Measurements from ENCODE around the gene PBX3.

PBX3 gene

GRCh38 chr9:125782718-125783117, 35.5 kb downstream of the PBX3 start:
- H3K27ac ChIP-seq, result no peak overlapping the region
- TF ChIP-seq ZFX (IDR thresholded peaks at IDR 0.05) (no peak), CTCF (conservative IDR thresholded peaks at IDR 0.05) (no peak)

- TF ChIP-seq CTCF (conservative IDR thresholded peaks at IDR 0.05), result no peak
- no peak overlapping the region for H3K27ac ChIP-seq
Measured at GRCh38 chr9:125784286-125785049, 37.3 kb downstream of the PBX3 start.

DNA sequence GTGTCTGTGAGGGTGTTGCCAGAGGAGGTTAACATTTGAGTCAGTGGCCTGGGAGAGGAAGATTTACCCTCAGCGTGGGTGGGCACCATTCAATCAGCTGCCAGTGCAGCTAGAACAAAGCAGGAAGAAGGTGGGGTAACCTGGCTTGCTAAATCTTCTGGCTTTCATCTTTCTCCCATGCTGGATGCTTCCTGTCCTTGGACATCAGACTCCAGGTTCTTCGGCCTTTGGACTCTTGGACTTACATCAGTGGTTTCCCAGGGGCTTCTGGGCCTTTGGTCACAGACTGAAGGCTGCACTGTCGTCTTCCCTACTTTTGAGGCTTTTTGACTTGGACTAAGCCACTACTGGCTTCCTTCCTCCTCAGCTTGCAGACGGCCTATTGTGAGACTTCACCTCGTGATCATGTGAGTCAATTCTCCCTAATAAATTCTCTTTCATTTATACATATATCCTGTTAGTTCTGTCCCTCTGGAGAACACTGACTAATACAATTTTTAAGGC, 38.1 kb downstream of the PBX3 start:
- no peak for TF ChIP-seq ZFX (IDR thresholded peaks at IDR 0.05)
- no peak for TF ChIP-seq CTCF (conservative IDR thresholded peaks at IDR 0.05)
- H3K27ac ChIP-seq, result no peak overlapping the region

DNA sequence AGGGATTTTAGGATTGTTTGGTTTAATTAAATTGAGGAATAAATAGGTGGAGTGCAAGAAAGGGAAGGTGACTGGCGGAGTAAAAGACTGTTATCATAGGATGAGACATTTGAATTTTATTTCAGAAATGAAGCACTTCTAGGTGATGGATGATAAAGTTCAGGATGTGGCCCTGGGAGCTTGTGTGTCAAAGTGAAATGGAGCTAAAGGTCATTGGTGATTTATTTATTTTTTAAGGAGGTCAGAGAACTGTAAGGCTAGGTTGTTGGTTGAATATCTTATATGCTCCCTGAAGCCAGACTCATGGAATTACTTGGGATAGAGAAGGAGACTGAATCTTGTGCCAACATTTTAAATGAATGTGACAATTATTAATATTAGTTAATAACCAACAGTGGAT, 40.5 kb downstream of the PBX3 start:
- H3K27ac ChIP-seq, result no peak overlapping the region
- TF ChIP-seq ZFX (IDR thresholded peaks at IDR 0.05) (no peak), CTCF (conservative IDR thresholded peaks at IDR 0.05) (no peak)

DNA sequence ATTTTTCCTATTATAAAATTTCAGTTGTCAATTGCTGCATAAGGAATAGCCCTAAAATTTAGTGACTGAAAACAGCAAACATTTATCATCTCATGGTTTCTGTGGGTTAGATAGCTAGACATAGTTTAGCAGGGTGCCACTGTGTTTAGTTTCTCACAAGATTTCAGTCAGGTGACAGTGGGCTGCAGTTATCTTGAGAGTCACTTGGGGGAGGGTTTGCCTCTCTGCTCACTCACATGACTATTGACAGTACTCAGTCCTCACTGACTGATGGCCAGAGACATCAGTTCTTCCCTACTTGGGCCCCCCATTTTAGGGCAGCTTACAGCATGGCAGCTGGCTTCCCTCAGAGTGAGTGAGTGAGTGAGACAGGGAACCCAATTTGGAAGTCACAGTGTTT, 42.0 kb downstream of the PBX3 start:
- TF ChIP-seq ZFX (IDR thresholded peaks at IDR 0.05) (no peak), CTCF (conservative IDR thresholded peaks at IDR 0.05) (no peak)
- no peak overlapping the region for H3K27ac ChIP-seq

GRCh38 chr9:125794708-125795107, 47.5 kb downstream of the PBX3 start:
- TF ChIP-seq CTCF (conservative IDR thresholded peaks at IDR 0.05) (no peak), ZFX (IDR thresholded peaks at IDR 0.05) (no peak)
- H3K27ac ChIP-seq, result no peak overlapping the region

DNA sequence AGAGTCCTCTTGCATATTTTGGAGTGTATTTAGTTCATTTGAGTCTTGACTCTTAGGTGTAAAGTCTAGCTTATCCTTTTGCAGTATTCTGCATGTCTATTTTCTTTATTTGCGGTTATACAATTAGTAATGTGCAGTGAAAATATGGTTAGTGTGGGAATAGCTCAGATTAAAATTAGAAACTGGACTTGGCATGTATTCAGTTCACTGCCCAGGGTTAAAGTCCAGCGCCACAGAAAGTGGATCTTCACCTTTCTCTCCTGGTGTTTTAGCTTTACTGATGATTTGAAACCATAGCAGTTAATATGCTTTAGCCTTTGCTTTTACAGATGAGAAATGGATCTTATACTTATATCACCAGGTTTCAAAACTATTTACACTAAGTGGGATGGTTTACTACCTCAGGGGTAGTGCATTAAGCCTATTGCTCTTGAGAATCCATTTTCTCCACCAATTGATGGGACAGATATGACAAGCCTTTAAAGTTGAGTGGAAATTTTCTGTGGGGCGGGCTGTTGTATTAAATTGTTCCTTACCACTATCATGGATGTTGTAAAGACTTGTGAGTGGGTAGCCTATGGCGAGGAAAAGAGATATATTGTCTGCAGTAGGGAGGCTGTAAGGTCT, 48.9 kb downstream of the PBX3 start:
- TF ChIP-seq ZFX (IDR thresholded peaks at IDR 0.05) (no peak), CTCF (conservative IDR thresholded peaks at IDR 0.05) (no peak)
- no peak overlapping the region for H3K27ac ChIP-seq

All from C4-2B (cell line).